ENCODE data around the gene TRMT10A. TPM values are rescaled to one million over a fixed set of nuclear protein-coding genes. Genes with fewer than 3 reads are reported as not detected.
A peak's percentile ranks its signal among the peaks of the same experiment; 100 is the strongest.

TRMT10A gene
- total RNA-seq, 1 donor from 2014 or later = 5.7 TPM

- H3K9me3 ChIP-seq (ENCODE audit: control insufficient read depth in 3 of 3, low read length in 3 of 3) = no peaks in the 10 kb centered on the region
- H3K27ac ChIP-seq (ENCODE audit: low read depth, low read length) = no peak overlapping the region
- no peaks in the 10 kb centered on the region for H3K27me3 ChIP-seq (ENCODE audit: control insufficient read depth in 3 of 3, insufficient read depth in 3 of 3, low read length in 3 of 3)
- peaks cover 0 to 6% (median 2%) of the 10 kb centered on the region in 3 donors for H3K4me1 ChIP-seq (ENCODE audit: control insufficient read depth in 3 of 3, insufficient read depth in 3 of 3, low read length in 3 of 3)
- H3K4me3 ChIP-seq (ENCODE audit: low read length in 3 of 3) = no peak overlapping the region
- H3K36me3 ChIP-seq (ENCODE audit: control insufficient read depth in 3 of 3, insufficient read depth in 3 of 3, low read length in 3 of 3) = no peaks in the 10 kb centered on the region
- no peak overlapping the region for H3K9ac ChIP-seq (ENCODE audit: low read depth in 1 of 3, low read length in 3 of 3)
Measured at GRCh38 chr4:99587803-99588202, 24.0 kb upstream of the TRMT10A start.

GRCh38 chr4:99587309-99587708 lies 23.5 kb upstream of the TRMT10A start:
- H3K27me3 ChIP-seq (ENCODE audit: control insufficient read depth in 3 of 3, insufficient read depth in 3 of 3, low read length in 3 of 3) = no peaks in the 10 kb centered on the region
- no peak overlapping the region for H3K9ac ChIP-seq (ENCODE audit: low read depth in 1 of 3, low read length in 3 of 3)
- no peaks in the 10 kb centered on the region for H3K36me3 ChIP-seq (ENCODE audit: control insufficient read depth in 3 of 3, insufficient read depth in 3 of 3, low read length in 3 of 3)
- no peak overlapping the region for H3K27ac ChIP-seq (ENCODE audit: low read depth, low read length)
- no peak overlapping the region for H3K4me3 ChIP-seq (ENCODE audit: low read length in 3 of 3)
- no peaks in the 10 kb centered on the region for H3K9me3 ChIP-seq (ENCODE audit: control insufficient read depth in 3 of 3, low read length in 3 of 3)
- peaks cover 0 to 6% (median 2%) of the 10 kb centered on the region in 3 donors for H3K4me1 ChIP-seq (ENCODE audit: control insufficient read depth in 3 of 3, insufficient read depth in 3 of 3, low read length in 3 of 3)

GRCh38 chr4:99586797-99587196 lies 23.0 kb upstream of the TRMT10A start:
- Histone ChIP-seq H3K27ac (ENCODE audit: low read depth, low read length) (no peak overlapping the region), H3K4me1 (ENCODE audit: control insufficient read depth in 3 of 3, insufficient read depth in 3 of 3, low read length in 3 of 3) (peaks cover 0 to 6% (median 2%) of the 10 kb centered on the region in 3 donors), H3K4me3 (ENCODE audit: low read length in 3 of 3) (no peak overlapping the region), H3K9me3 (ENCODE audit: control insufficient read depth in 3 of 3, low read length in 3 of 3) (no peaks in the 10 kb centered on the region), H3K9ac (ENCODE audit: low read depth in 1 of 3, low read length in 3 of 3) (no peak overlapping the region), H3K27me3 (ENCODE audit: control insufficient read depth in 3 of 3, insufficient read depth in 3 of 3, low read length in 3 of 3) (no peaks in the 10 kb centered on the region), H3K36me3 (ENCODE audit: control insufficient read depth in 3 of 3, insufficient read depth in 3 of 3, low read length in 3 of 3) (no peaks in the 10 kb centered on the region)

GRCh38 chr4:99586322-99586721 lies 22.5 kb upstream of the TRMT10A start:
- no peaks in the 10 kb centered on the region for H3K27me3 ChIP-seq (ENCODE audit: control insufficient read depth in 3 of 3, insufficient read depth in 3 of 3, low read length in 3 of 3)
- H3K4me1 ChIP-seq (ENCODE audit: control insufficient read depth in 3 of 3, insufficient read depth in 3 of 3, low read length in 3 of 3) = peaks cover 0 to 6% (median 2%) of the 10 kb centered on the region in 3 donors
- H3K27ac ChIP-seq (ENCODE audit: low read depth, low read length) = no peak overlapping the region
- no peak overlapping the region for H3K9ac ChIP-seq (ENCODE audit: low read depth in 1 of 3, low read length in 3 of 3)
- no peak overlapping the region for H3K4me3 ChIP-seq (ENCODE audit: low read length in 3 of 3)
- H3K9me3 ChIP-seq (ENCODE audit: control insufficient read depth in 3 of 3, low read length in 3 of 3) = no peaks in the 10 kb centered on the region
- H3K36me3 ChIP-seq (ENCODE audit: control insufficient read depth in 3 of 3, insufficient read depth in 3 of 3, low read length in 3 of 3) = no peaks in the 10 kb centered on the region

GRCh38 chr4:99585516-99585915 lies 21.7 kb upstream of the TRMT10A start:
- Histone ChIP-seq H3K27ac (ENCODE audit: low read depth, low read length) (no peak overlapping the region), H3K4me1 (ENCODE audit: control insufficient read depth in 3 of 3, insufficient read depth in 3 of 3, low read length in 3 of 3) (peaks cover 0 to 6% (median 2%) of the 10 kb centered on the region in 3 donors), H3K9me3 (ENCODE audit: control insufficient read depth in 3 of 3, low read length in 3 of 3) (no peaks in the 10 kb centered on the region)

GRCh38 chr4:99578714-99579113 lies 14.9 kb upstream of the TRMT10A start:
- no peak overlapping the region for H3K9ac ChIP-seq (ENCODE audit: low read depth in 1 of 3, low read length in 3 of 3)
- H3K4me1 ChIP-seq (ENCODE audit: control insufficient read depth in 3 of 3, insufficient read depth in 3 of 3, low read length in 3 of 3) = no peaks in the 10 kb centered on the region
- H3K4me3 ChIP-seq (ENCODE audit: low read length in 3 of 3) = no peak overlapping the region
- no peaks in the 10 kb centered on the region for H3K9me3 ChIP-seq (ENCODE audit: control insufficient read depth in 3 of 3, low read length in 3 of 3)
- H3K27me3 ChIP-seq (ENCODE audit: control insufficient read depth in 3 of 3, insufficient read depth in 3 of 3, low read length in 3 of 3) = no peaks in the 10 kb centered on the region
- no peak overlapping the region for H3K27ac ChIP-seq (ENCODE audit: low read depth, low read length)
- H3K36me3 ChIP-seq (ENCODE audit: control insufficient read depth in 3 of 3, insufficient read depth in 3 of 3, low read length in 3 of 3) = no peaks in the 10 kb centered on the region

More at GRCh38 chr4:99585516-99585915, 21.7 kb upstream of the TRMT10A start:
- no peak overlapping the region for H3K4me3 ChIP-seq (ENCODE audit: low read length in 3 of 3)
- H3K27me3 ChIP-seq (ENCODE audit: control insufficient read depth in 3 of 3, insufficient read depth in 3 of 3, low read length in 3 of 3) = no peaks in the 10 kb centered on the region
- no peaks in the 10 kb centered on the region for H3K36me3 ChIP-seq (ENCODE audit: control insufficient read depth in 3 of 3, insufficient read depth in 3 of 3, low read length in 3 of 3)
- H3K9ac ChIP-seq (ENCODE audit: low read depth in 1 of 3, low read length in 3 of 3) = no peak overlapping the region

- H3K9me3 ChIP-seq (ENCODE audit: control insufficient read depth in 3 of 3, low read length in 3 of 3) = no peaks in the 10 kb centered on the region
- peak within 1 kb of the TSS in 1 of 3 donors; percentile 12 for H3K9ac ChIP-seq (ENCODE audit: low read depth in 1 of 3, low read length in 3 of 3)
- H3K27me3 ChIP-seq (ENCODE audit: control insufficient read depth in 3 of 3, insufficient read depth in 3 of 3, low read length in 3 of 3) = no peaks in the 10 kb centered on the region
- peak within 1 kb of the TSS; percentile 26 for H3K27ac ChIP-seq (ENCODE audit: low read depth, low read length)
- H3K36me3 ChIP-seq (ENCODE audit: control insufficient read depth in 3 of 3, insufficient read depth in 3 of 3, low read length in 3 of 3) = no peaks in the 10 kb centered on the region
- no peaks in the 10 kb centered on the region for H3K4me1 ChIP-seq (ENCODE audit: control insufficient read depth in 3 of 3, insufficient read depth in 3 of 3, low read length in 3 of 3)
- H3K4me3 ChIP-seq (ENCODE audit: low read length in 3 of 3) = no peak within 1 kb of the TSS
Measured at GRCh38 chr4:99574530-99575324, 10.9 kb upstream of the TRMT10A start, which contains the start of gene MTTP. Gene MTTP (plus strand): TSS chr4:99574824. CDS start chr4:99574910, 86 bp downstream.

- H3K36me3 ChIP-seq (ENCODE audit: control insufficient read depth in 3 of 3, insufficient read depth in 3 of 3, low read length in 3 of 3) = no peaks in the 10 kb centered on the region
- no peaks in the 10 kb centered on the region for H3K9me3 ChIP-seq (ENCODE audit: control insufficient read depth in 3 of 3, low read length in 3 of 3)
- no peaks in the 10 kb centered on the region for H3K27me3 ChIP-seq (ENCODE audit: control insufficient read depth in 3 of 3, insufficient read depth in 3 of 3, low read length in 3 of 3)
- no peak overlapping the region for H3K4me3 ChIP-seq (ENCODE audit: low read length in 3 of 3)
- H3K27ac ChIP-seq (ENCODE audit: low read depth, low read length) = peak overlapping the region; percentile 26
- peak overlapping the region in 1 of 3 donors; percentile 12 for H3K9ac ChIP-seq (ENCODE audit: low read depth in 1 of 3, low read length in 3 of 3)
- H3K4me1 ChIP-seq (ENCODE audit: control insufficient read depth in 3 of 3, insufficient read depth in 3 of 3, low read length in 3 of 3) = no peaks in the 10 kb centered on the region
Measured at GRCh38 chr4:99573735-99574368, 10.0 kb upstream of the TRMT10A start.

- Histone ChIP-seq H3K27me3 (ENCODE audit: control insufficient read depth in 3 of 3, insufficient read depth in 3 of 3, low read length in 3 of 3) (no peaks in the 10 kb centered on the region), H3K9ac (ENCODE audit: low read depth in 1 of 3, low read length in 3 of 3) (peak overlapping the region in 1 of 3 donors; percentile 27), H3K27ac (ENCODE audit: low read depth, low read length) (peak overlapping the region; percentile 26), H3K9me3 (ENCODE audit: control insufficient read depth in 3 of 3, low read length in 3 of 3) (no peaks in the 10 kb centered on the region), H3K4me3 (ENCODE audit: low read length in 3 of 3) (peak overlapping the region in 1 of 3 donors; percentile 19), H3K36me3 (ENCODE audit: control insufficient read depth in 3 of 3, insufficient read depth in 3 of 3, low read length in 3 of 3) (no peaks in the 10 kb centered on the region), H3K4me1 (ENCODE audit: control insufficient read depth in 3 of 3, insufficient read depth in 3 of 3, low read length in 3 of 3) (no peaks in the 10 kb centered on the region)
Measured at GRCh38 chr4:99572527-99573240, 8.8 kb upstream of the TRMT10A start.

Data from skeletal muscle tissue (tissue), 4 donors.